VCaP (cell line): ENCODE results near the gene DYNC1H1.

Experiments used
- H3K27ac ChIP-seq: fragments of 450-650 bp; 2 replicates; pipeline ENCODE4 v1.5.1; 2017
- TF ChIP-seq, protein P1 (sequence below): fragments of 450-650 bp; conservative IDR thresholded peaks from 2 replicates; pipeline ENCODE4 v1.5.1; 2017; ENCODE audit warnings: mild to moderate bottlenecking, moderate library complexity

Gene DYNC1H1

DNA sequence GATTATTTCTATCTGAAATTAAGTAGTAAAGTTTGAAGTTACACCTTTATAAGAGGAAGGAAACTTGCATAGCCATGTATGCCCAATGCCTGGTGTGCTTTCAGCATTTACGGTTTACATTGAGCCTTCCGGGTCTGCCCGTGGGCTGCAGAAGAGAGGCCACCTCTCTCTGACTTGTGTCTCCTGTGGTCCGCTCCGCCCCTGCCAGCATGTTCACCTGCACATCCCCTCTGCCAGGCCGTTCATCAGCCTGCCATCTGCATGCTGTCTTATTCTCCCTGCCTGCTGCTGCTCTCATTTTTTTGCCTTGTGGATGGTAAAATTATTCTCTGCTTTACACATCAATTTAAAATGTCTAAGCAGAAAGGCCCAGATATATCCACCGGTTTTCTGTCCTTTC, 41.5 kb upstream of the DYNC1H1 start:
- no peak overlapping the region for H3K27ac ChIP-seq
- TF ChIP-seq, protein P1, sequence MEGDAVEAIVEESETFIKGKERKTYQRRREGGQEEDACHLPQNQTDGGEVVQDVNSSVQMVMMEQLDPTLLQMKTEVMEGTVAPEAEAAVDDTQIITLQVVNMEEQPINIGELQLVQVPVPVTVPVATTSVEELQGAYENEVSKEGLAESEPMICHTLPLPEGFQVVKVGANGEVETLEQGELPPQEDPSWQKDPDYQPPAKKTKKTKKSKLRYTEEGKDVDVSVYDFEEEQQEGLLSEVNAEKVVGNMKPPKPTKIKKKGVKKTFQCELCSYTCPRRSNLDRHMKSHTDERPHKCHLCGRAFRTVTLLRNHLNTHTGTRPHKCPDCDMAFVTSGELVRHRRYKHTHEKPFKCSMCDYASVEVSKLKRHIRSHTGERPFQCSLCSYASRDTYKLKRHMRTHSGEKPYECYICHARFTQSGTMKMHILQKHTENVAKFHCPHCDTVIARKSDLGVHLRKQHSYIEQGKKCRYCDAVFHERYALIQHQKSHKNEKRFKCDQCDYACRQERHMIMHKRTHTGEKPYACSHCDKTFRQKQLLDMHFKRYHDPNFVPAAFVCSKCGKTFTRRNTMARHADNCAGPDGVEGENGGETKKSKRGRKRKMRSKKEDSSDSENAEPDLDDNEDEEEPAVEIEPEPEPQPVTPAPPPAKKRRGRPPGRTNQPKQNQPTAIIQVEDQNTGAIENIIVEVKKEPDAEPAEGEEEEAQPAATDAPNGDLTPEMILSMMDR: no peak

- no peak overlapping the region for H3K27ac ChIP-seq
- TF ChIP-seq, protein P1: no peak
These were observed 39.2 kb upstream of the DYNC1H1 start for GRCh38 chr14:101925152-101925551.

DNA sequence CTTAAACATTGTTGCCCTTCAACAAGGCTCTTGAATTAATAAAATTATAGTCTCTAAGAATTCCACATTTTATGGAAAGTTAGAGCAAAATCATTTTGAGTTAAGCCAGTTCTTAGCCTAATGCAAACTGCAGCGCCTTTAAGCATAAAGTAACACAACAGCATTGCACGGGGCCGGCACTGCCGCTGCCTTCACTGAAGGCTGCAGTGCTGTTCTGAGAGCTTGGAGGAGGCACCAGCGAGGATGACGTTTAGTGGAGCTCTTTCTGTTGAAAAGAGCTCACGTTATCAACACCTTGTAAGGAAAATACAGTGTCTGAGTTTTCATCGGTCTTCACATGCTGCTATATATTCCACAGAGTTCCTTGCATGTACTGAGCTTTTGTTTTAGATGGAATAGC, 38.3 kb upstream of the DYNC1H1 start:
- H3K27ac ChIP-seq: no peak overlapping the region
- TF ChIP-seq, protein P1: no peak

- H3K27ac ChIP-seq: no peak overlapping the region
- TF ChIP-seq, protein P1: no peak
These were observed 37.8 kb upstream of the DYNC1H1 start for GRCh38 chr14:101926620-101927019.

- no peak overlapping the region for H3K27ac ChIP-seq
- TF ChIP-seq, protein P1: no peak
These were observed 36.5 kb upstream of the DYNC1H1 start for GRCh38 chr14:101927859-101928258.

DNA sequence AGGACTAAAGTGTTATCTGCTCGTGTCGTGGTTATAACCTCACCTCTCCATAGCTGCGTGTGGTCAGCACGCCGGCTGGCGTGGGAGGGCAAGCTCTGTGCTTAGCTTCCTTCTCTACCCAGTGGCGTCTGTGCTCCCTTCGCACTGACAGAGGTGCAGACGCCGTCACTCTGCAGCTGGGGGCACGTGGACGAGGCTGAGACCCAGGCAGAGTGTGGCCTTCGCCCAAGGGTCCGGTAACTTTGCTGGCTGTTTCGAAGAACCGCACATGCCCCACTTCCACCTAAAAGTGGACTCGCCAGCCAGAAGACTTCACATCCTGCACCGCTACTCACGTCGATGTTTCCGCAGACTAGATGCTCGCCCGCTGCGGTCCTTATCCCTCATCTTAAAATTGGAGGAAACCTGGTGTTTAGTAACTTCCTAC, 35.9 kb upstream of the DYNC1H1 start:
- TF ChIP-seq, protein P1: no peak
- H3K27ac ChIP-seq: no peak overlapping the region

DNA sequence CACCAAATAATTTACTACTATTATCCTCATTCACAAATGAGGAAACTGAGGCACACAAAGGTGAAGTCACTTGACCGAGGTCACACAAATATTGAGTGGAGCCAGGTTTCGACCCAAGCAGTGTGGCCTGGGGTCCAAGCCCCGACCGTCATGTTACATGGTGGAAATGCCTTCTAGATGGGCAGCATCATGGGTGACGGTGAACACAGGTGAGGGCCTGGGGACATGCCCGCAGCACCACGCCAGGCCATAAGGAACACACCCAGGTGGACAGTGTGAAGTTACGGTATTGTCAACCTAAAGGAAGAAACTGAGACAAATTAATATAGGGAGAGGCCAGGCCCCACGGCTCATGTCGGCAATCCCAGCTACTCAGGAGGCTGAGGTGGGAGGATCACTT, 35.3 kb upstream of the DYNC1H1 start:
- no peak overlapping the region for H3K27ac ChIP-seq
- TF ChIP-seq, protein P1: no peak

DNA sequence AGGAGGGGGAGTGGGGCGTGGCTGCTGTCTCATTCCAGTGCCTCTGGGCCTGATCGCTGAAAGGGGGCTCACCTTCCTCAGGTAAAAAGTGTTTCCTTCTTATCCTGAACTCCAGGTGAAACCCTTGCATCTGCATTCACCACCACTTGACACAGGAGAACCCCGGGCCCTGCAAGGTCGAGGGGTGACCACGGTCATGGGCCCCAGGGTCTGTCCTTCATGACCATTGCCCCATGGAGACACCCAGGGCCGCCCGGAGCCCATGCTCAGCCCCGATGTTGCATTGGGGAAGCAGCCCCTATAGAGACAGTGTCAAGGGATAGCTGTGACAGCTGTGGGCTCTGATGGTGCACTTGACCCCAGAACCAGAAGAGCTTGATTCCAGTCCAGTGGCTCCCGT, 34.4 kb upstream of the DYNC1H1 start:
- TF ChIP-seq, protein P1: no peak
- H3K27ac ChIP-seq: no peak overlapping the region
